Mesothelial cell of epicardium (in vitro differentiated cells): ENCODE data around the gene MRPS10. TPM values are rescaled to one million over a fixed set of nuclear protein-coding genes. Genes with fewer than 3 reads are reported as not detected.

Experiments used
- DNase-seq, 2 experiments: peaks; one replicate each; pipeline ENCODE4 v3.0.0; 2021; ENCODE audit warnings: low spot score in 2 of 2; ENCODE audit not compliant: unreplicated experiment in 2 of 2
- H3K27ac Mint-ChIP-seq: 2 replicates; pipeline ENCODE4 v1.8.0; 2021; ENCODE audit warnings: mixed read lengths
- H3K27me3 Mint-ChIP-seq: 2 replicates; pipeline ENCODE4 v1.8.0; 2021; ENCODE audit warnings: low read depth, mixed read lengths
- H3K36me3 Mint-ChIP-seq: 2 replicates; pipeline ENCODE4 v1.8.0; 2021; ENCODE audit warnings: mixed read lengths
- H3K4me1 Mint-ChIP-seq: 2 replicates; pipeline ENCODE4 v1.8.0; 2021; ENCODE audit warnings: mixed read lengths
- H3K4me3 Mint-ChIP-seq: 2 replicates; pipeline ENCODE4 v1.8.0; 2021; ENCODE audit warnings: mild to moderate bottlenecking, moderate library complexity, mixed read lengths
- H3K9me3 Mint-ChIP-seq: 2 replicates; pipeline ENCODE4 v1.8.0; 2021; ENCODE audit warnings: mixed read lengths
- CTCF ChIP-seq: fragments of 200-600 bp; sonication (generic); IDR thresholded peaks from one replicate; pipeline ENCODE4 v1.5.0; 2021; ENCODE audit warnings: antibody characterized with exemption; ENCODE audit not compliant: unreplicated experiment
- total RNA-seq: library from RNA; stranded (reverse); gene quantifications from 3 replicates; pipeline ENCODE4 v1.2.1, GENCODE V29; 2021

MRPS10 gene
- total RNA-seq, 1 donor from 2014 or later: 23.9 TPM

- Mint-ChIP-seq H3K27ac (no peak overlapping the region), H3K4me1 (no peaks in the 10 kb centered on the region), H3K4me3 (no peak overlapping the region), H3K27me3 (no peaks in the 10 kb centered on the region), H3K9me3 (no peaks in the 10 kb centered on the region), H3K36me3 (peaks cover 1% of the 10 kb centered on the region)
- DNase-seq: no peak
- TF ChIP-seq CTCF: no peak
Measured at GRCh38 chr6:42182101-42182500, 35.6 kb downstream of the MRPS10 start.

GRCh38 chr6:42179945-42180313 is 37.7 kb downstream of the MRPS10 start:
- H3K9me3 Mint-ChIP-seq: no peaks in the 10 kb centered on the region
- no peaks in the 10 kb centered on the region for H3K4me1 Mint-ChIP-seq
- H3K27me3 Mint-ChIP-seq: peaks cover 3% of the 10 kb centered on the region
- TF ChIP-seq CTCF: no peak
- H3K36me3 Mint-ChIP-seq: no peaks in the 10 kb centered on the region
- no peak overlapping the region for H3K27ac Mint-ChIP-seq
- DNase-seq: no peak
- no peak overlapping the region for H3K4me3 Mint-ChIP-seq

- H3K4me1 Mint-ChIP-seq: no peaks in the 10 kb centered on the region
- H3K4me3 Mint-ChIP-seq: no peak overlapping the region
- no peak overlapping the region for H3K27ac Mint-ChIP-seq
- H3K27me3 Mint-ChIP-seq: peaks cover 3% of the 10 kb centered on the region
- H3K9me3 Mint-ChIP-seq: no peaks in the 10 kb centered on the region
- no peak for TF ChIP-seq CTCF
- no peaks in the 10 kb centered on the region for H3K36me3 Mint-ChIP-seq
- DNase-seq: no peak
Measured at GRCh38 chr6:42179261-42179944, 38.3 kb downstream of the MRPS10 start.

- no peak overlapping the region for H3K27ac Mint-ChIP-seq
- peak overlapping the region; percentile 67 for H3K4me3 Mint-ChIP-seq
- DNase-seq: peak in 1 of 2 experiments; percentile 60
- H3K4me1 Mint-ChIP-seq: no peaks in the 10 kb centered on the region
- no peaks in the 10 kb centered on the region for H3K9me3 Mint-ChIP-seq
- peaks cover 3% of the 10 kb centered on the region for H3K27me3 Mint-ChIP-seq
- no peak for TF ChIP-seq CTCF
- H3K36me3 Mint-ChIP-seq: no peaks in the 10 kb centered on the region
Measured at GRCh38 chr6:42177514-42178364, 39.9 kb downstream of the MRPS10 start.

- no peaks in the 10 kb centered on the region for H3K9me3 Mint-ChIP-seq
- DNase-seq: no peak
- TF ChIP-seq CTCF: no peak
- no peak overlapping the region for H3K4me3 Mint-ChIP-seq
- H3K27ac Mint-ChIP-seq: no peak overlapping the region
- H3K36me3 Mint-ChIP-seq: no peaks in the 10 kb centered on the region
- H3K27me3 Mint-ChIP-seq: peaks cover 3% of the 10 kb centered on the region
- H3K4me1 Mint-ChIP-seq: no peaks in the 10 kb centered on the region
Measured at GRCh38 chr6:42176981-42177380, 40.7 kb downstream of the MRPS10 start.
